NCI-H526 (cell line): Measurements from ENCODE around the gene FBXO5.
"Not testable (repeated sequence)": the region's sequence is repeated elsewhere in the genome, so short reads cannot be mapped to it uniquely, and the experiment has no call there.

Experiments used
- DNase-seq, 2 experiments: peaks; one replicate each; lab custom pipeline; 2025; lab: John Stamatoyannopoulos, UW

The FBXO5 gene

DNA sequence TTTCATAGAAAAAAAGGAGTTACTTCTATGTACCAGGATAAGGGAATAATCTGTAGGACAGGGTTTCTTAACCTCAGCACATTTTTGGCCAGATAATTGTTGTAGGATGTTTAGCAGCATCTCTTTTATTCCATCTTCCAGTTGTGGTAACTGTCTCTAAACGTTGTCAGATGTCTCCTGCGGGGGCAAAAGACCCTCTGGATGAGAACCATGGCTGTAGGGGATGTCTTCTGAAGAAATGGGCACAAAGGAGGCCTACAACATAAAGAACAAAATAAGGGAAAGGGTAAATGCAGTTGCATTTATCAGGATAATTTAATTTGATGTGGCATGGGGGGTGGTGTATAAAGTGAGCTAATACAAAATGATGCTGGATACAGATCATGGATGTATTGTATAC is 4.1 kb upstream of the FBXO5 start:
- no peak for DNase-seq

GRCh38 chr6:152985300-152985699 is 2.5 kb upstream of the FBXO5 start:
- not testable (repeated sequence) for DNase-seq

DNA sequence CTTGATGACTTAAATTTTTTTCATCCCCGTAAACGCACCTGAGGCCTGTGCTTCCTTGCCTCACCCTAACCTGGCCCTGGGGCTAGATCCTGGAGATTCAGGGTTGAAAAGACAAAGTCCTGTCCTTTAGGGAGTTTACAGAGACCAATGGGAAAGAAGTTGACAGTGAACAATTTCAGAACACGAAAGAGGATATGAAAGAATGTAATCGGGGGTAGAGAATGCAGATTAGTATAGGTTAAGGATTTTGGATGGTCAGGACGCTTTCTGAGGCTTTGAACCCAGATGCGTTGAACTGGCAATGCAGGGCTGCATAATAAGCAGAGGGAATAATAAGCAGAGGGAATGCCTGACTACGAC is 1.7 kb upstream of the FBXO5 start:
- peak; percentile 19 to 36 for DNase-seq

- DNase-seq, result peak; percentile 47 to 96
Observed at GRCh38 chr6:152983637-152984512, 1.0 kb upstream of the FBXO5 start.

DNA sequence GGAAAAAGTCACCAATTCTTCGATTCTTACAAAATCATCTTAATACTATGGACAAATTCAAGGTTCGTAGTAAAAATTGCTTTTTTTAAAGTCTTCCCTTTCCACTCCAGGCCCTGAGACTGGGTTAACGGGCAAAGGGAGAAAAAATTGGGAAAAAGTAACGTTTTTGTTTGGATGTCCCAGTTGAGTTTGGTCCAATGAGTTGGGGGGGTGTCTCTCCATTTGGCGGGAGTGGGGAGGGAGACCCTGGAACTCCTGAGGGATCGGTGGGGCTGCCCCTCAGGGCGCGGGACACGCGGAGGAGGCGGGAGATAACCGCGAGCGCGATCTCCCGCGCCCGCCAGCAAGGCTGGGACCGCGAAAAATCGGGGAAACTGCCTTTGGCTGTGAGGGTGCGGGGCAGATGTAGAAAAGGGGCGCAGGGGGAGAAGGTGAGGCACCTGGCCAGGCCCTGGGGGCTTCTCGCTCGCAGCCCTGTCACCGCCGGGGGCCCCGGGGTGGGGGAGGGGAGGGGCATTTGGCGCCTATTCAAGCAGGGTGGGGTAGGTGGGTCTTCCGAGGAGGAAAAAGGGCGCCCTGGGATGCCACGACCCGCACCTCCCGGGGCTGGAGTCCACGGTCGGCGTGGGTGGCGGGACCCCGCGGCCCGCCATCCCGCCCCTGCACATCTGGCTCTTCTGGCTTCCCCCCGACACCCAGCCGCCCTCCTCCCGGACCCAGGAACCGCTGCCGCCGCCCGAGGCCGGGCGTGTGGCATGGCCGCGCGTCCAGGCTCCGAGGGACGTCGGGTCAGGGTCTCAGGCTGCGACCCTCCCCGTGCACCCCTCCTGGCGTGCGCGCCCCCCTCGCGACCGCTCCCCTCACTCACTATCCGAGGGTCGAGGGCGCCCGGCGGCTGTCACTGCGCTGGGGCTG is 595 bp downstream of the FBXO5 start:
- peak in 1 of 2 experiments; percentile 40 for DNase-seq

DNA sequence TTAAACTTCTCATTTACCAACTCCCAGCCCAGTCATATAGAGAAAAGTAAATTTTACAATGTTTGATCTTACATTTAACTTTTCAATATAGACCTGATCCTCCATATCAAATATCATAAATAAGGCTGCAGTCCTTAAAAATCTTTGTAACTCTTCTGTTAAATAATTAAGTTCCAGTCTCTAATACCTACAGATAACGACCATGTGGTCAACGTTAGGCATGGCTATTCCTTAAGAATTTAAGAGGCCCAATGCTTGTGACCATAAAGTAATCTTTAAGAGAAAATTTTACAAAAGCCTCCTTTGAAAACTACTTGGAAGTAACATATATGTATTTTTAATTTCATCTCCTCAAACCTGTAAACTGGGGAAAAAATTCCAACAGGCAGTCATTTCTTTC is 1.6 kb downstream of the FBXO5 start:
- DNase-seq, result no peak

GRCh38 chr6:152980656-152981055 is 2.2 kb downstream of the FBXO5 start:
- DNase-seq, result no peak

- DNase-seq, result no peak
Observed at GRCh38 chr6:152979116-152979515, 3.7 kb downstream of the FBXO5 start.

DNA sequence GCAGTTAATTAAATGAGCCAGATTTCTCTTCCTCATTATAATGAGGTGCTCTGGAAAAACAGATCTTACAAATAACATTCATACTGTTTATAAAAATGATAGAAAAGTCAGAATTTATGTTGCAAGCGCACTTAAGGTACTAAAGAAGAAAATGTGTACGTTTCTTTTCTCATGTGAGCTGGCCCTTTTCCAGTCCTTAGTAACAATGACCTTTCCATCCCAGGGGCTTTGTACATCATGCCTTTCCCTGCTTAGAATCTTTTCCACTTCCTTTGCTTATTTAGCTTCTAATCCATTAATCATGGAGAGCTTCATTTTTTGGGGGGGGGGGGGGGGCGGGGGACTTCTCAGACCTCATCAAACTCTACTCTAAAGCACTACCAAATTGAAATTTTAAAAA is 4.8 kb downstream of the FBXO5 start:
- no peak for DNase-seq

- no peak for DNase-seq
Observed at GRCh38 chr6:152977556-152977955, 5.3 kb downstream of the FBXO5 start.

DNA sequence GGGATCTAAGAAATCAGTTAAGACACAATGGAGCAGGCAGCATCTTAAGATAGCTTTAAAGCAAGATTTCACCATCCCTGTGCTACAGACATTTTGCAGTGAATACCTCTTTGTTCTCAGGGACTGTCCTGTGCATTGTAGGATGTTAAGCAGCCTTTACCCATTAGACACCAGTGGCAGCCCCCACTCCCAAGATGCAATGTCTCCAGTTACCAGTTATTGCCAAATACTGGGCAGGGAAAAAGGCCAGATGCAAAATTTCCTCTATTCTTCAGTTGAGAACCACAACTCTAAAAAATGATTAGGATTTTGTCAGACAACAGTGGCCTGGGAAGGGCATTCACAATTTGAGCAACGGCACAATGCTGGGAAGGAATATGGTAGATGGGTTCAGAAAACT is 6.1 kb downstream of the FBXO5 start:
- DNase-seq, result no peak

DNA sequence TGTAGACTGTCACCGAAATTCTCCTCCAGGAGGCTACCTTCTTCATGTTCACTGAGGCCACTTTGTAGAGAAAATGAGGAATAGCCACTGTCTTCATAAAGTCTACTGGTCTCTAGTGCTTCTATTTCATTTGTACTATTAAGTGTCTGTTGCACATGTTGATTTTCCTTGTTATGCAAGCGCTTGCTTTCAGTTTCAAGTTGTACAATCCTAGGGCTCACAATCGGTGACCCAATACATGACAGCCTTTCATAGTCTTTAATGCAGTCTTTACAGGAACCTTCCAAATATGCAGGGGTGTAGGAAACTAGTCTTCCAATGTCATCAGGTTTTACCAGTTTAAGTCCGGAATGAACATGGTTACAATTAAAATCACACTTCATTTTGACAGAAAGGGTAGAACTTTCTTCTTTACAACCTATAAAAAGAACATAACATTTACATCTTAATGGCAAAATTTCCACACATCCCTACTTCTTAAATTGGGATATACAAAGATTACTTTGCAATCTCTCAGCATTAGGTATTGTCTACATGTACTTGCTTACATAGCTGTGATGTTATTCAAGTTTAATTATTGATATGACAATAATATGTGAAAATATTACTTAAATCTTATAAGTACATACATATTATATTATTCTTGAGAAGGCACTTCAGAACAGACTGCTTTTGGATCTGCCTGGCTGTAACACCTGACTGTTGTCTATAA is 7.5 kb downstream of the FBXO5 start:
- no peak for DNase-seq

DNA sequence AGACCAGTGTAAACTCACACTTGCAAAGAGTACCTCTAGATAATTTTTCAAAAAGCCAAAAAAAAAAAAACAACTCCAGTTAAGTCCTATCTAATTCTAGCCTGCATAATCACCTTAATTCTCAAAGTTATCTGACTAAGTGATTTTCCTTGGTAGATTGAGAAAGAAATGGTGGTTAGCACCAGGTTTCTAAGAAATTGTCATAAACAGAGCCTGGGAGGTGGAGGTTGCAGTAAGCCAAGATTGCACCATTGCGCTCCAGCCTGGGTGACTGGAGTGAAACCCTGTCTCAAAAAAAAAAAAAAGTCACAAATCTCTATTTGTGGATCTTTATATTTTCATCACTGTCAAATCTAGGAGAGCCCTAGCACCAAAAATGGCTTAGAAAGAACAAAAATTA is 8.9 kb downstream of the FBXO5 start:
- no peak for DNase-seq

GRCh38 chr6:152969688-152970418 is 13.0 kb downstream of the FBXO5 start:
- DNase-seq, result no peak

DNA sequence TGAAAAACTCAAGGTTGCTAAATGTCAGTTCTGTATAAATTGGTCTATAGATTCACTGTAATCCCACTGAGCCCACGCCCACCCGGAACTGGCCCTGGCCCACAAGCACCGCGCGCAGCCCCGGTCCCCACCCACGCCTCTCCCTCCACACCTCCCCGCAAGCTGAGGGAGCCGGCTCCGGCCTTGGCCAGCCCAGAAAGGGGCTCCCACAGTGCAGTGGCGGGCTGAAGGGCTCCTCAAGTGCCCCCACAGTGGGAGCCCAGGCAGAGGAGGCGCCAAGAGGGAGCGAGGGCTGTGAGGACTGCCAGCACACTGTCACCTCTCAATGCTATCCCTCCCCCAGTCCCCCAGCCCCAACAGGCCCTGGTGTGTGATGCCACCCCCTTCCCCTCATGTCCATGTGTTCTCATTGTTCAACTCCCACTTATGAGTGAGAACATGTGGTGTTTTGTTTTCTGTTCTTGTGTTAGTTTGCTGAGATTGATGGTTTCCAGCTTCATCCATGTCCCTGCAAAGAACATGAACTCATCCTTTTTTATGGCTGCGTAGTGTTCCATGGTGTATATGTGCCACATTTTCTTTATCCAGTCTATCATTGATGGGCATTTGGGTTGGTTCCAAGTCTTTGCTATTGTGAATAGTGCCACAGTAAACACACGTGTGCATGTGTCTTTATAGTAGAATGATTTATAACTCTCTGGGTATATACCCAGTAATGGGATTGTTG is 16.5 kb downstream of the FBXO5 start:
- not testable (repeated sequence) for DNase-seq

DNA sequence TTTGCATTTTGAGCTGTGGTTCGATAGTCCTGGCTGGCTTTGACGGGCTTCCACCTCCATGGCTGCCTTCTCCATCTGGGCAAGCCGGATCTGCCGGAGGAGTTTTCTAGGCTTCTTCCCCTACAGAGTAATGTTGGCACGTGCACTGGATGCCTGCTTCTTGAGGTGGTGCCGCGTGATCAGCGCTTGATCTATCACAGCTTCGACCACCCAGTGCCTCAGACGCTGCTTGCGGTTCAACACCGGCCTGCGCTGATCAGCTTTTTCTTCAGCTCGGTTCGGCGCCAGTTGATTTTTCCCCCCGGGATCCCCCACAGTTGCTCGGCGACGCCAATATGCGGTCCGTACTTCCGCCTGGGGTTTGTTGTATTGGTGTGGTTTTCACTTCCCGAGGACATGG is 23.5 kb downstream of the FBXO5 start:
- no peak for DNase-seq

- DNase-seq, result no peak
Observed at GRCh38 chr6:152957796-152958195, 25.0 kb downstream of the FBXO5 start.

DNA sequence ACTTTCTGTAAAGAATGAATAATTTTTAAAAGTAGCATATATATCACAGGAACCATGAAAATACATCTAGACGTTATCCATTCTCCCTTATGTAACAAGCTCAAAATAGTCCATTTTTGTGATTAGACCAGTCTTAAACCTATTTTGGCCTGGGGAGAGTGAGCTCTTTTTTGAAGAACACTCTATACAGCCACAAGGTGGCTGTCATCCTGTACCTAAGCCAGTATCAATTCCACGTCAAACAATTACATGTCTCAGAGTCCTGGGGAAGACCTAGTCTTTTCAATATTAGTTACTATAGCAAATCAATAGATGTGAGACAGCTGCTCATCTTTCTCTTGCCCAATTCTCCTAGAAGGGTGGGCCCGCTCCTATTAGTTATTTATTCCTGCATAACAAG is 28.4 kb downstream of the FBXO5 start:
- DNase-seq, result no peak

DNA sequence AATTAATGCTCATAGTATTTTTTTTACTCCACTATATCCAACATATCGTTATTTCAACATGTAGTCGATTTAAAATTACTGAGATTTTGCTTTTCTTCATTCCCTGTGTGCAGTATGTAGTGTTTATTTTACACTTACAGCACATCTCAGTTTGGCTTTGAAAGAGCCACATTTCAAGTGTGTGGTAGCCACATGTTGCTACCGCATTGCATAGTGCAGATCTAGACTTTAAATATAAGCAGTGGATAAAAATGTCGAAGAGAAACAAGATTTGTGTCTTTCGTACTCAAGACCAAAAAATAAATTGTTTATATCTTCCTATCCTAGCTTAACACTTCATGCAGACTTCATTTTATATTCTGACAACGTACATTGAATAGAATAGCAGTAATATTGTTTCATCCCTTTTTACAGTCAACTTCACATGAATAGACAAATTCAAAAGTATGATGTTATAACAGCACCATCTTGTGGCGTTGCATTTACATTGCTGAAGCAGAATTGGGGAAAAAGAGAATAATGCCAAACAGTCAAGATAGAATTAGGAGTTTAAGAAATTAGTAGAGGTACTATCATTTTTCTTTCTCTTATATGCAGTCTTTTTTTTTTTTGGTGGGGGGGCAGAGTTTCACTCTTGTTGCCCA is 29.9 kb downstream of the FBXO5 start:
- peak in 1 of 2 experiments; percentile 29 for DNase-seq

DNA sequence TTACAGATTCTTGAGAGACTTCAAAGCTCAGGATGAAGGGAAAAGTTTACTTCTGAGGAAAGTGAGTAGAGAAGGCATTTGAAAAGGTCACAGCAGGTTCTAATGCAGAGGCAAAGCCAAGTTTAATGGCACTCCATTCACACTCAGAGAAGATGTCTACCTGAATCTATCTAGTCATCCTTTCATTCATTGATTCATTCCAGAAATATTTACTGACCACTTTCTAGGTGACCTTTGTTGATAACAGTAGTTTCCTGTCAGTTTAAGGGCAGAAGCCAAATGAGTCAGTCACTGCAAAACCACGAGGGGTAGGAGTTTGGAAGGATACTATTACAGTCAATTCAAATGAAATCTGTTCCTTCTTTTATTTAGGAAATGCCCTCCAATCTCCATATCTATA is 30.8 kb downstream of the FBXO5 start:
- no peak for DNase-seq

GRCh38 chr6:152950240-152950639 is 32.6 kb downstream of the FBXO5 start:
- DNase-seq, result no peak
